SK-N-SH (cell line): ENCODE data around the gene BRD4. TPM values are rescaled to one million over a fixed set of nuclear protein-coding genes. Genes with fewer than 3 reads are reported as not detected.

Source experiments
- CTCF ChIA-PET: fragments of 300-600, 350-600 bp; formaldehyde crosslinking; extraction: SDS; loops from one replicate; lab custom pipeline; 2021; lab: Yijun Ruan, JAX
- POLR2A ChIA-PET: fragments of 350-600 bp; sonication (Branson Sonifier 250); formaldehyde crosslinking; extraction: SDS; loops from one replicate; lab custom pipeline; 2020; ENCODE audit warnings: antibody characterized with exemption, inconsistent platforms; lab: Yijun Ruan, JAX
- DNase-seq: peaks from one replicate; pipeline ENCODE4 v3.0.0; 2012
- H2AFZ ChIP-seq: fragments of 200-600 bp; sonication (generic); 2 replicates; pipeline ENCODE4 v1.8.1; 2016; ENCODE audit warnings: antibody characterized with exemption, mild to moderate bottlenecking, low read depth
- H3F3A ChIP-seq: fragments of 200-600 bp; sonication (generic); replicated peaks from 2 replicates; pipeline ENCODE3; 2016; ENCODE audit warnings: antibody characterized with exemption, mild to moderate bottlenecking; ENCODE audit not compliant: insufficient read depth
- H3K27ac ChIP-seq, 2 experiments: fragments of 200-500 bp in 1 of 2; fragments of 200-600 bp in 1 of 2; sonication (Bioruptor generic) in 1 of 2; sonication (generic), shearing (Covaris generic) in 1 of 2; 2 replicates each; pipeline versions ENCODE4 v1.5.1 to v1.6.1; 2014 to 2016; ENCODE audit warnings: low read depth in 2 of 2, inconsistent platforms in 1 of 2, low read length in 1 of 2, mild to moderate bottlenecking in 1 of 2, mixed read lengths in 1 of 2
- H3K27me3 ChIP-seq: fragments of 200-600 bp; sonication (generic), shearing (Covaris generic); 2 replicates; pipeline ENCODE4 v1.6.1; 2016; ENCODE audit warnings: mixed run types; ENCODE audit not compliant: insufficient read depth
- H3K36me3 ChIP-seq, 2 experiments: fragments of 200-500 bp in 1 of 2; fragments of 200-600 bp in 1 of 2; sonication (Bioruptor generic) in 1 of 2; sonication (generic) in 1 of 2; replicated peaks in 1 of 2; 2 replicates each; pipeline versions ENCODE3 to v1.5.1; 2014 to 2016; ENCODE audit warnings: low read length in 1 of 2, mild to moderate bottlenecking in 1 of 2; ENCODE audit not compliant: insufficient read depth in 2 of 2, control insufficient read depth in 1 of 2
- H3K4me1 ChIP-seq, 2 experiments: fragments of 200-500 bp in 1 of 2; fragments of 200-600 bp in 1 of 2; sonication (Bioruptor generic) in 1 of 2; sonication (generic), shearing (Covaris generic) in 1 of 2; 2 replicates each; pipeline versions ENCODE4 v1.5.1 to v1.6.1; 2014 to 2016; ENCODE audit warnings: low read depth in 1 of 2, low read length in 1 of 2, mixed run types in 1 of 2; ENCODE audit not compliant: insufficient read depth in 2 of 2, control insufficient read depth in 1 of 2
- H3K4me2 ChIP-seq: fragments of 200-600 bp; sonication (generic), shearing (Covaris generic); 2 replicates; pipeline ENCODE4 v1.6.1; 2017; ENCODE audit warnings: mixed run types
- H3K4me3 ChIP-seq, 2 experiments: fragments of 200-500 bp in 1 of 2; fragments of 200-600 bp in 1 of 2; sonication (Bioruptor generic) in 1 of 2; sonication (generic), shearing (Covaris generic) in 1 of 2; 2 replicates each; pipeline versions ENCODE4 v1.5.1 to v1.8.1; 2014 to 2016; ENCODE audit warnings: low read depth in 2 of 2, inconsistent platforms in 1 of 2, low read length in 1 of 2, mild to moderate bottlenecking in 1 of 2, mixed read lengths in 1 of 2, moderate library complexity in 1 of 2
- H3K79me2 ChIP-seq: fragments of 200-600 bp; sonication (generic); 2 replicates; pipeline ENCODE4 v1.8.1; 2017; ENCODE audit warnings: mild to moderate bottlenecking; ENCODE audit not compliant: insufficient read depth
- H3K9ac ChIP-seq: fragments of 200-600 bp; sonication (generic); 2 replicates; pipeline ENCODE4 v1.6.1; 2017; ENCODE audit warnings: mixed run types
- H3K9me2 ChIP-seq: fragments of 200-600 bp; sonication (generic); 2 replicates; pipeline ENCODE4 v1.6.1; 2017; ENCODE audit warnings: mixed run types
- H3K9me3 ChIP-seq: fragments of 200-600 bp; sonication (generic); 2 replicates; pipeline ENCODE4 v1.6.1; 2017; ENCODE audit warnings: mixed run types, mild to moderate bottlenecking, moderate library complexity
- H4K20me1 ChIP-seq: fragments of 200-600 bp; sonication (generic); 2 replicates; pipeline ENCODE4 v1.6.1; 2017; ENCODE audit warnings: mild to moderate bottlenecking, mixed run types; ENCODE audit not compliant: insufficient read depth
- CHD2 ChIP-seq: fragments of 150-350 bp; IDR thresholded peaks from 2 replicates; pipeline ENCODE4 v1.6.1; 2018; ENCODE audit warnings: low read length; ENCODE audit not compliant: partially characterized antibody
- CTCF ChIP-seq: fragments of 200-600 bp; sonication (generic); IDR thresholded peaks from 2 replicates; pipeline ENCODE4 v1.6.1; 2017; ENCODE audit warnings: antibody characterized with exemption, mild to moderate bottlenecking, moderate library complexity
- ELF1 ChIP-seq: IDR thresholded peaks from 2 replicates; pipeline ENCODE4 v1.4.0; 2012
- EP300 ChIP-seq, 2 experiments: IDR thresholded peaks; 2 replicates each; pipeline versions ENCODE4 v1.4.0 to v1.6.1; 2012; ENCODE audit warnings: borderline replicate concordance in 1 of 2, low read depth in 1 of 2, low read length in 1 of 2
- FOSL2 ChIP-seq: IDR thresholded peaks from 2 replicates; pipeline ENCODE4 v1.4.0; 2012; ENCODE audit warnings: low read depth, mild to moderate bottlenecking, moderate library complexity, borderline replicate concordance
- FOXJ3 ChIP-seq: sonication (generic); formaldehyde crosslinking; IDR thresholded peaks from 2 replicates; pipeline ENCODE4 v1.5.1; 2020; ENCODE audit warnings: mild to moderate bottlenecking, missing genetic modification reagents
- GABPA ChIP-seq: IDR thresholded peaks from 2 replicates; pipeline ENCODE4 v1.4.0; 2012; ENCODE audit warnings: low read depth, mild to moderate bottlenecking
- IRF3 ChIP-seq: fragments of 150-350 bp; IDR thresholded peaks from 2 replicates; pipeline ENCODE4 v1.6.1; 2016; ENCODE audit warnings: mild to moderate bottlenecking, low read depth, low read length
- MXI1 ChIP-seq: IDR thresholded peaks from 2 replicates; pipeline ENCODE4 v1.6.1; 2012; ENCODE audit warnings: mild to moderate bottlenecking, low read depth, low read length, improper control_type of control experiment
- NRF1 ChIP-seq: IDR thresholded peaks from 2 replicates; pipeline ENCODE4 v1.6.1; 2012; ENCODE audit warnings: low read depth, mild to moderate bottlenecking, low read length
- RAD21 ChIP-seq: IDR thresholded peaks from 2 replicates; pipeline ENCODE4 v1.6.1; 2012; ENCODE audit warnings: mild to moderate bottlenecking, low read length
- RCOR1 ChIP-seq: fragments of 150-350 bp; IDR thresholded peaks from 2 replicates; pipeline ENCODE4 v1.6.1; 2017; ENCODE audit warnings: antibody characterized with exemption, low read length
- REST ChIP-seq: IDR thresholded peaks from 2 replicates; pipeline ENCODE4 v1.6.1; 2012; ENCODE audit warnings: mild to moderate bottlenecking, low read depth, low read length, moderate library complexity
- RFX5 ChIP-seq: IDR thresholded peaks from 2 replicates; pipeline ENCODE4 v1.6.1; 2012; ENCODE audit warnings: mild to moderate bottlenecking, improper control_type of control experiment, low read length
- SMC3 ChIP-seq: IDR thresholded peaks from 2 replicates; pipeline ENCODE4 v1.6.1; 2012; ENCODE audit warnings: low read depth, low read length, improper control_type of control experiment
- TEAD4 ChIP-seq: IDR thresholded peaks from 2 replicates; pipeline ENCODE4 v1.4.0; 2012; ENCODE audit warnings: mild to moderate bottlenecking, borderline replicate concordance; ENCODE audit not compliant: insufficient read depth
- USF1 ChIP-seq: IDR thresholded peaks from 2 replicates; pipeline ENCODE4 v1.4.0; 2012; ENCODE audit warnings: low read depth, borderline replicate concordance
- YY1 ChIP-seq: IDR thresholded peaks from 2 replicates; pipeline ENCODE4 v1.4.0; 2012; ENCODE audit warnings: low read depth, mild to moderate bottlenecking
- WGBS: methylation state at CpG from one replicate; pipeline ENCODE4 v1.1.6; 2017; ENCODE audit warnings: low lambda C conversion rate; 5-methylcytosine and 5-hydroxymethylcytosine counted together
- polyA plus RNA-seq, 3 experiments: library from polyadenylated mRNA; depleted of rRNA; stranded (reverse); fragments of >200 nt; gene quantifications; 2 replicates each; pipeline ENCODE4 v1.2.3, GENCODE V29; 2012

Gene BRD4
- polyA plus RNA-seq, 1 of the 3 experiments (the other 2 are of a cell fraction): 10.0 TPM

- TF ChIP-seq MXI1: no peak
- no peak for TF ChIP-seq RCOR1
- TF ChIP-seq IRF3: no peak
Observed at GRCh38 chr19:15316498-15316897, 15.8 kb downstream of the BRD4 start (continued).

- CTCF ChIA-PET: no interaction called here
- WGBS: 95% methylated on average over 6 of the region's 6 CpGs
- Histone ChIP-seq H4K20me1 (peaks cover 99% of the 10 kb centered on the region), H3K27ac (no peak overlapping the region; a peak in 1 of 4 replicates), H3K4me1 (peaks cover 19 to 22% of the 10 kb centered on the region in 2 experiments; a peak in 3 of 4 replicates), H3F3A (peaks cover 14% of the 10 kb centered on the region), H3K9me2 (no peaks in the 10 kb centered on the region), H3K9ac (no peak overlapping the region), H3K27me3 (no peaks in the 10 kb centered on the region), H2AFZ (no peak overlapping the region), H3K36me3 (no peaks in the 10 kb centered on the region), H3K79me2 (peaks cover 99% of the 10 kb centered on the region), H3K9me3 (no peaks in the 10 kb centered on the region), H3K4me3 (no peak overlapping the region), H3K4me2 (no peak overlapping the region)
- DNase-seq: no peak
- TF ChIP-seq CTCF (no peak), REST (no peak), NRF1 (no peak), YY1 (no peak), SMC3 (no peak), EP300 (IDR thresholded peaks at IDR 0.05; ENCODE audit: borderline replicate concordance in 1 of 2, low read depth in 1 of 2, low read length in 1 of 2) (no peak), GABPA (no peak), RFX5 (no peak), RAD21 (no peak), USF1 (no peak), FOSL2 (no peak), TEAD4 (no peak), MXI1 (no peak), FOXJ3 (CRISPR knock-in tag) (no peak), ELF1 (no peak), CHD2 (no peak), IRF3 (no peak)
- POLR2A ChIA-PET: interaction anchor here (1.1 kb wide), 1 partner anchor 41 kb away, joined by 3 read pairs; no protein-coding TSS in a partner anchor
Observed at GRCh38 chr19:15315101-15315500, 17.2 kb downstream of the BRD4 start.
